Aortic smooth muscle cell (primary cell): ENCODE measurements around the gene PEX26. TPM values are rescaled to one million over a fixed set of nuclear protein-coding genes. Genes with fewer than 3 reads are reported as not detected.

Experiments used
- total RNA-seq: library from RNA; depleted of rRNA; stranded (reverse); fragments of >200 nt; gene quantifications from 2 replicates; pipeline ENCODE4 v1.2.3, GENCODE V29; 2014

Gene PEX26
- total RNA-seq = 12.3 and 14.7 TPM in 2 replicates

DNA sequence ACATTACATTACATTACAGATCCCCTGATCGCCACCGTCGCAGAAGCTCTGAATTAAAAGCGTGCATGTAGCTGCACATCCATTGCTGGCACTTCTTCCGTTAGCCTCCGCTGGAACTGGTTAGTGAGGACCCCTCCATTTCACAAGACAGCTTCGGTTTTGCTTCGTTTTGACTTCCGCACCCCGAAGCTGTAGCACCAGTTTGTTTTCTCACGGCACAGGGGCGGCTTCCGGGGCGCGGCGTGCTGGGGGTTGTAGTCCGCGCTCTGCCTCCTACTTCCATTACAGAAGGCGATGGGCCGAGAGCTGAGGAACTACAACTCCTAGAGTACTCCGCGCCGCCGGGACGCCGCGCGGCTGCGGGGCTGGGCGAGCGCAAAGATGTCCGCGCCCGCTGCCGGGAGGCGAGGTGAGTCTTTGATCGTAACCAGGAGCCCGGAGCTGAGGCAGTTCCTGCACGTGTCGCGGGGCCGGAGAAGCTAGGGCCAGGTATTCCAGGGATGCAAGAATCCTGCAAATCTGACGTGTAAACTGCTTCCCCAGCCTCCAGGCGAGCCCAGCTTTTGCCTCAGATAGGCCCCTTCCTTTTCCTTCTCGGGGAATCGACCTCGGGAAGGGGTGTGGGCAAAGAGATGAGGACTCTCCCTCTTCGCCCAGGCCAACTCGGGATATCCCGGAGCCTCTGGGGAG lies at the start of gene PEX26:
Gene PEX26 (plus strand): TSS at position 352 of the 690 bp plus-strand sequence. CDS start 387 bp downstream, outside the sequence.

DNA sequence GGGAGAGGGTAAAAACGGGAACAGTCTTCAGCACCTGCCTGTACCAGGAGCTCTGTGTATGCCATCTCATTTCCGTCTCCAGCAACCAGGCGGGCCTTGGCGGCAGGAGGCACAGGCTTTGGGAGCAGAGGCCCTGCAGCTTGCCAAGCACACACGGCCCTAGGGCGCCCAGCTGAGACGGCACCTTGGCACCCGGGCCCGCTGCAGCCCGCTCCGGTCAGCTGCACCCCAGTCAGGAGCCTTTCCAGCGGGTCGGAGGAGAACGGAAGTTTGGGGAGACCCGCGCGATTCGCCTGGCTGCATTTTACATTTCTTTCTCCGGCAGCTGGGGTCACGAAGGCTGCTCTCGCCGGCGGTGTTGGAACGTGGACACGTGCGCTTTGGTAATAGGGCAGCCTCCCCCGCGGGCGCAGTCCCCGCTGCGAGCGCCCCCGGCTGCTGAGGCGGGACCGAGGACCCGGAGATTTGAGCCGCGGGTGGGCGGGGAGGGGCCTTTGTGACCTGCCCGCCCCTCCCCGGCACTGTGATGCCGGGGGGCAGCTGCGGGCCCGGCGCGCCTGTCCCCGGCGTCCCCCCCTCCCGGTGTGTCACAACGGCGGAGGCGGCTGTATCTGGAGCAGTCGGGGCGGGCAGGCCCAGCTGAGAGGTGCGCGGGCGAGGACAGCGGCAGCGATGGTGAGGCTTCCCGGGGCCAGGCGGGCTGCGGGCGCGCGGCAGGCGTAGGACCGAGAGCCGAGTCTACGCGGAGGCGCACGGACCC lies 32.6 kb downstream of the PEX26 start, which contains the start of gene TUBA8:
Gene TUBA8 (plus strand): TSS at position 616 of the 760 bp plus-strand sequence. CDS start 57 bp downstream, at position 673.

Other genes with a start within 250 kb of the PEX26 start
- gene MICAL3, start 53.4 kb upstream of the PEX26 start, total RNA-seq = 15.5 and 20.9 TPM in 2 replicates
- 0.26 and 0.87 TPM in 2 replicates for gene TUBA8, start 32.8 kb downstream of the PEX26 start, total RNA-seq
- gene USP18, start 72.2 kb downstream of the PEX26 start, total RNA-seq = 9.6 and 15.3 TPM in 2 replicates